Astrocyte (in vitro differentiated cells and primary cell): Measurements from ENCODE around the gene GOLIM4.

Experiments used
- EZH2 ChIP-seq: IDR thresholded peaks from 2 replicates; pipeline ENCODE4 v1.6.1; 2012; ENCODE audit warnings: mild to moderate bottlenecking, low read length, inconsistent platforms; ENCODE audit not compliant: insufficient read depth
- TF ChIP-seq, protein P1 (sequence below): IDR thresholded peaks from 2 replicates; pipeline ENCODE4 v1.5.1; 2011; ENCODE audit warnings: low read depth, mild to moderate bottlenecking, inconsistent platforms, low read length, moderate library complexity; ENCODE audit not compliant: insufficient read depth

DNA sequence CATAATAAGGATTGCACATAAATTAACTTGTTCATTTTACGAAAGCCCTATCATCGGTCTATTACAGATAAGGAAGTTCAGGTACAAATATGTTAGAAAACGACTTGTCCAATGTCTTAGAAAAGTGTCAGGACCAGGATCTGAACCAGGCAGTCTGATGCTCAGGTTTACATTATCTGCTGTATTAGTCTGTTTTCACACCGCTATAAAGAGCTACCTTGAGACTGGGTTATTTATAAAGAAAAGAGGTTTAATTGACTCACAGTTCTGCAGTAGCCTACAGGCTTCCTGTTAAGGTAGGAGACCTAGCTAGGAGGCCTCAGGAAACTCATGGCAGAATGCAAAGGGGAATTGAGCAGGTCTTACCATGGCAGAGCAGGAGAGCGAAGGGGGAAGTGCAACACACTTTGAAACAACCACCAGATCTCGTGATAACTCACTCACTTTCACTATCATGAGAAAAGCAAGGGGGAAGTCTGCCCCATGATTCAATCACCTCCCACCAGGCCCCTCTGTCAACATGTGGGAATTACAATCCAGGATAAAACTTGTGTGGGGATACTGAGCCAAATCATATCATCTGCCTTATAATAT, 45.8 kb upstream of the GOLIM4 start:
- TF ChIP-seq, protein P1, sequence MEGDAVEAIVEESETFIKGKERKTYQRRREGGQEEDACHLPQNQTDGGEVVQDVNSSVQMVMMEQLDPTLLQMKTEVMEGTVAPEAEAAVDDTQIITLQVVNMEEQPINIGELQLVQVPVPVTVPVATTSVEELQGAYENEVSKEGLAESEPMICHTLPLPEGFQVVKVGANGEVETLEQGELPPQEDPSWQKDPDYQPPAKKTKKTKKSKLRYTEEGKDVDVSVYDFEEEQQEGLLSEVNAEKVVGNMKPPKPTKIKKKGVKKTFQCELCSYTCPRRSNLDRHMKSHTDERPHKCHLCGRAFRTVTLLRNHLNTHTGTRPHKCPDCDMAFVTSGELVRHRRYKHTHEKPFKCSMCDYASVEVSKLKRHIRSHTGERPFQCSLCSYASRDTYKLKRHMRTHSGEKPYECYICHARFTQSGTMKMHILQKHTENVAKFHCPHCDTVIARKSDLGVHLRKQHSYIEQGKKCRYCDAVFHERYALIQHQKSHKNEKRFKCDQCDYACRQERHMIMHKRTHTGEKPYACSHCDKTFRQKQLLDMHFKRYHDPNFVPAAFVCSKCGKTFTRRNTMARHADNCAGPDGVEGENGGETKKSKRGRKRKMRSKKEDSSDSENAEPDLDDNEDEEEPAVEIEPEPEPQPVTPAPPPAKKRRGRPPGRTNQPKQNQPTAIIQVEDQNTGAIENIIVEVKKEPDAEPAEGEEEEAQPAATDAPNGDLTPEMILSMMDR: no peak
- TF ChIP-seq EZH2: no peak
